Measurements from ENCODE around the gene MYO3B.
"Not testable (repeated sequence)": the region's sequence is repeated elsewhere in the genome, so short reads cannot be mapped to it uniquely, and the experiment has no call there.

Gene MYO3B

DNA sequence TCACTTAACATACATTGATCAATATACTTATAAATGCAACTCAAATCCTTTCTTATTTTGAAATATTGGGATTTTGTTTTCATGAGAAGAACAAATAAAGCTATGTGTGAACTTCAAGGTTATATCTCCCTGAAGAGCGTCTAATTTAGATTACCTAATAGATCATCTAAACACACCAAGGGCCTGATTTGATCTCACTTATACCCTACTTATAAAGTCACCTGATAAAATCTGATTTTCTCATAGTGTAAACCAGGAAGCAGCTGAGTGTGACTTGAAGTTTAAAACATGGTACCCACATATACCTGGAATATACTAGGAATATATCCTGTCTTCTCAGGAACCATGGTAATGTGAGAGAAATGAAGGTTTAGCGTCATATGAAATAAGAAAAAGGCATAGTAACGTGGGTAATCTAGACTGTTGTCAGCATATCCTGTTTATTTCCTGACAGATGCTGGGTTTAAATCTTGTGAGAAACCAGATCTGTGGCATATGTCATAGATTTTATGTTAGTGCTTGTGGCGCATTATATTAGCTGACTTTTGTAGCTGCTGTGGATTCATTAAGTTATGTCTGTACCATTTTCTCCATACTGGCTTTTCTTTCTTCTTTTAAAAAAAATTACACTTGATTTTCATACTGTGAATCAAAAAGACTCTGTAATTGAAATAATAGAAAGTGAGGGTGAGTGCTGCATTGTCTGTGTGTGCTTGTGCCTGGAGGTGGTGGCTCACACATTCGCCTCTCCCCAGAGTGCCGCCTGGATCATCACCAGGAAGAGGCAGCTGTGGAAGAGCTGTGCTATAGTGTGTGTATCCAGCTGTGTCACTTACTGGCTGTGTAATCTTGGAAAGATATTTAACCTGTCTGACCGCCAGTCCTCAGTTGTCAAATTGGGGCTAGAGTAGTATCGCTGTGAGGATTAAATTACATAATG, 164.0 kb downstream of the MYO3B start:
- DNase-seq: peak in 3 of 6 experiments; percentile 7 to 31 (median 20)

DNA sequence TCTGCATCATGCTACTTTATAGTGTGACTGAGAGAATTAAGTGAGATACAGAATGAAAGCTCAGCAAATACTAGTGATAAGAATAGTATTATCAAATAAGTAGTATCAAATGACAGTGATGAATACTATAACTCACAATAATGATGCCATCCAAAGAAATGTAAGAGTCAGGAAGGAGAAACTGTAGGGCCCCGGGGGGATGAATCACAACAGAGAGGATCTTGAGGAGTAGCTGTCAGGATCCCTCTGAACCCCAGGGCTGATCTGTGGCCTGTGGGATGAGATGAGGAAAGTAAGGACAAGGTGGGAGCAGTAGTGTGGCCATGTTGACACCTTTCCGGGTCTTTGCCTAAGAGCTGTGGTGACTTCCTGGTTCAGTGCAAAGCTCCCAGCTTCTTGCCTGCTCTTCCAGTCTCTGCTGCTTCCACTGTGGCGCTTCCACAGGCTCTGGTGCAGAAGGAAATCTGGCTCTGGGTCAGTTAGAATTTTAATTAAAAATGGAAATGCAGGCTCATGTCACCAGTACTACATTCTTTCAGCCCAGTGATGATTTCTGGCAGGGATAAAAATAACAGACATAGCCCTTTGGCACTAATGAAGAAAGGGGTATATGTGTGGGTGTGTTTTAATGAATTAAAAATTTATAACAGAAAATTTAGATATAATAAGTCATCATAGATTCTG, 166.9 kb downstream of the MYO3B start:
- no peak for DNase-seq

DNA sequence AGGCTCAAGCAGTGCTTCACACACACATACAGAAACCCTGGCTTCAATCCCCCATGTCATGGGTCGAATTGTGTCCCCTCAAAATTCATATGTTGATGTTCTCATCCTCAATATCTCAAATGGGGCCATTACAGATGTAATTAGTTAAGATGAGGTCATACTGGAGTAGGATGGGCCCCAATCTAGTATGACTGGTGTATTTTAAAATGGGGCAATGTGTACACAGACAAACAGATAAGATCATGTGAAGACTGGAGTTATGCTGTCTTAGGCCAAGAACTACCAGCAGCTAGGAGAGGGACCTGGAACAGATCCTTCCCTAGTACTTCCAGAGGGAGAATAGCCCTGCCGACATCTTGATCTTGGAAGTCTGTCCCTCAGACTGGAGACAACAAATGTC, 167.7 kb downstream of the MYO3B start:
- no peak for DNase-seq

DNA sequence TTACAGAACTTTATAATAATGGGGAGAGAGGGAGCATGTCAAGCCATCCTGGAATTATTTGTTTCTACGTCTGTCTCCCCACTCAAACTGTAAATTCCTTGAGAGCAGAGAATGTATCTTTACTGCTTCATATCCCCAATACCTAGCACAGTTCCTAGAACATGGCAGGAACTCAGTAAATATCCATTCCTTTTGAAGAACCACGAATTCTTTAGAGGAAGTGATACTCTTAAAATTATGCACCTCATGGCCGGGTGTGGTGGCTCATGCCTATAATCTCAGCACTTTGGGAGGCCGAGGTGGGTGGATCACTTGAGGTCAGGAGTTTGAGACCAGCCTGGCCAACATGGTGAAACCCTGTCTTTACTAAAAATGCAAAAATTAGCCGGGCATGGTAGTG, 171.3 kb downstream of the MYO3B start:
- DNase-seq: not testable (repeated sequence)

DNA sequence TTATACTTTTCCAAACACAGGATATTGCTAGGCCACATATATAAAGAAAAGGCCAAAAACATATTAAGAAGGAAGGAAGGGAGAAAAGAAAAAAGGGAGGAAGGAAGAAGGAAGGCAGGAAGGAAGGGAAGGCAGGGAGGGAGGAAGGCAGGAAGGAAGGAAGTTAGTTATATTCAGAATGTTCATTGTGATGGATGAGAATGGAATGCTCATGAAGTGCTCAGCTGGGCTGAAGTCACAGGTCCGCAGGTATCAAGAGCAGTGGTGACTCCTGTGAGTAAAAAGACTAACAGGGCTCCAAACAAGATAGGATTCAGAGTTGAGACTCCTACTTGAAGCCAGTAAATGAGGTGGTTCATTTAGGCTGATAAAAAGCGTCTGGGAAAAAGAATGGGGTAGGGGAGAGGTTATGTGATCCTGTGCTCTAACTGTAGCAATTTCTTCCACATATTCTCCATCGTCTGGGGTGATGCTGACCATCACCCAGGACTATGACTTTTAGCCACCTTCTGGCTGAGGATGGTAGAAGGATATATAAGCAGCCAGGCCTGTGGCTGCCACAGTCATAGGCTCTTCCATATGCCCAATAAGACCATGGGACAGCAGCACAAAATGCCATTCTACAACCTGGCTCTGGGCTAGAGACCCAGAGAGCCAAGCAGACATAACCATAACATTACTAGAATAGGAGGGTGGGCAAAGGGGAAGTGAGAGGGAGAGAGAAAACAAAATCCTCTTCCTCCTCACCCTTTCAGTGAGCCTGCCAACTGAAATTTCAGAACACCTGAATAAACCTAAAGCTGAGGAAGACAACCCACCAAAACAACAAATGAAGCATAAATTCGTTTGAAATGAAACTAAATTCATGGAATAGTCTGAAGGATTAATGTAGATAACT, 173.2 kb downstream of the MYO3B start:
- no peak for DNase-seq

GRCh38 chr2:170353723-170354122, 175.8 kb downstream of the MYO3B start:
- DNase-seq: no peak

- DNase-seq: no peak
Observed at GRCh38 chr2:170354388-170354787, 176.4 kb downstream of the MYO3B start.

GRCh38 chr2:170354855-170355780, 177.2 kb downstream of the MYO3B start:
- DNase-seq: peak in 3 of 6 experiments; percentile 13 to 61 (median 42)

DNA sequence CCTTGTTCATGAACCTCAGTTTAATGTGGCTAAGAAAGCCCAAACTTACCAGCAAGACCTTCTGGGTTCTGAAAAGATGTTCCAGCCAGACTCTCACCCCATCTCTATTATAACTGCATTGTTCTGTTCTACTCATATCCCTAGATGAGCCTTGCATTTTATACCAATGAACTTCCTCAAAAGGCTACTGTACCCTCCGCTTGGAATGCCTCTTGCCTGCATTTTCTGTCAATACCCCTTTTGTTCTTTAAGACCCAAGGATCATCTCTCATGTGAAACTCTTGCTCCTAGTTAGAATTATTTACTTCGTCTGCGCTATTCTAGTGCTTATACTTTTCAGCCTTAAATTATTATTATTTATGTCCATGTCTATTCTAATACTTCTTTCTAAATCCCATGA, 181.5 kb downstream of the MYO3B start:
- no peak for DNase-seq

GRCh38 chr2:170360546-170361089, 182.7 kb downstream of the MYO3B start:
- no peak for DNase-seq

GRCh38 chr2:170361090-170361936, 183.4 kb downstream of the MYO3B start:
- peak; percentile 11 to 57 (median 30) for DNase-seq

- no peak for DNase-seq
Observed at GRCh38 chr2:170362313-170362870, 184.4 kb downstream of the MYO3B start.

GRCh38 chr2:170362871-170363631, 185.1 kb downstream of the MYO3B start:
- DNase-seq: peak in 1 of 6 experiments; percentile 2

- DNase-seq: no peak
Observed at GRCh38 chr2:170365003-170365402, 187.1 kb downstream of the MYO3B start.

GRCh38 chr2:170365686-170366085, 187.7 kb downstream of the MYO3B start:
- no peak for DNase-seq

DNA sequence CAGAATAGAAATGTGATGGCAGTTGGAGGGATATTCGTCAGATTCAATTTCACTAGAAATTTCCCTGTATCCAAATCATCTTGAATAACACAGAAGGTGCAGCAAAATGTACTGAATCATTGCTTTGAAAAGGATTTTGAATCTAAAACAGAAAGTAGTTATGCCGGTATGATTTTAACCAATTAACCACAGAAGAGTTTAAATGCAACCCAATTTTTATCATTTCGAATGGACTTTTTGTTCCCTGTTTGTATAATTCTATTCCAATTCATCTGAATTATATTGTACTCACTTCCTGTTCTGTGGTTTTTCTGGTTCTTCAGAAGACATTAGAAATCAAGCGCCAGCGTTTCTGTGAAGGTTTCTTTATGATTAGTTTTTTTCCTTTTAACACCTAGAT, 190.4 kb downstream of the MYO3B start:
- no peak for DNase-seq

DNA sequence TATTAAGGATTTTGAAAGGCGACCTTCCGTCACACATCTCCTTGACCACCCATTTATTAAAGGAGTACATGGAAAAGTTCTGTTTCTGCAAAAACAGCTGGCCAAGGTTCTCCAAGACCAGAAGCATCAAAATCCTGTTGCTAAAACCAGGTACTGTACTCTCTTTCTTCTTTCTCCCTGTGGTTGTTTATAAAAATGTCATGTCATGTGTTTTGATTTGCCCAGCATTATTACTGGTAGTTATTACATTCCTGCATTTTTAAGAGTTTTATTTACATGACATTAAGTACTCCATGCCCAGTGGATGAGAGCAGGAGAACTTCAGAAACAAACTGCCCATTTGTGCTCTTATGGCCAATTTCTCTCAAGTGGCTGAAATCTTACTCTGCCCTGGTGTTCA, 191.3 kb downstream of the MYO3B start:
- no peak for DNase-seq

DNA sequence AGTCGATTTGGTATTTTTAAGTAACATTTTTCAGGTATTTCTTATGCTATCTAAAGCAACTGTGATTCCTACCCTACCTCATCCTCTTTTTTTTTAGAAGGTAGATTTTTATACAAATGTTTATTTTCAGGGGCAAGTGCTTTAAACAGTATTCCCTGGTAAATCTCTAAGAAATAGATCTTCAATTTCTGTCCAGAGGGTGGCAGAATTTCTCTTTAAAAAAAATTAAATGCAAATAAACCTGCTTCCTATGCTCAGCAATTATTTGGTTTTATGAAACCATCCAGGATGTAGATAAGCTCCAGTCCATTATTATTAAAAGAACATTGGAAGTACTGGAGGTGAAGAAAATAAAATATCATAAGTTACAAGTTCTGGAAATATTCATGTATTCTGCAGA, 191.9 kb downstream of the MYO3B start:
- DNase-seq: peak in 1 of 6 experiments; percentile 8

Measured in stimulated activated naive CD4-positive, alpha-beta T cell (primary cell).